GM12878 (cell line): ENCODE measurements around the gene PYGB. TPM values are rescaled to one million over a fixed set of nuclear protein-coding genes. Genes with fewer than 3 reads are reported as not detected.

ENCODE experiments used
- ATF7 ChIP-seq: fragments of 450-650 bp; IDR thresholded peaks from 2 replicates; pipeline ENCODE4 v1.6.1; 2016; ENCODE audit warnings: low read depth, mild to moderate bottlenecking
- MTA2 ChIP-seq: fragments of 450-650 bp; IDR thresholded peaks from 2 replicates; pipeline ENCODE4 v1.6.1; 2016; ENCODE audit warnings: low read depth, mild to moderate bottlenecking, moderate library complexity
- RELA ChIP-seq: fragments of 450-650 bp; IDR thresholded peaks from 2 replicates; pipeline ENCODE4 v1.8.0; 2014; ENCODE audit warnings: borderline replicate concordance; ENCODE audit not compliant: partially characterized antibody
- SIX5 ChIP-seq: IDR thresholded peaks from 2 replicates; pipeline ENCODE4 v1.6.1; 2011; ENCODE audit warnings: mild to moderate bottlenecking, low read depth, low read length, moderate library complexity; ENCODE audit not compliant: severe bottlenecking
- TAF1 ChIP-seq: IDR thresholded peaks from 2 replicates; pipeline ENCODE4 v1.6.1; 2011; ENCODE audit warnings: mild to moderate bottlenecking, low read depth, low read length, borderline replicate concordance
- TCF12 ChIP-seq: IDR thresholded peaks from 2 replicates; pipeline ENCODE4 v1.6.1; 2011; ENCODE audit warnings: low read depth, mild to moderate bottlenecking, low read length
- polyA plus RNA-seq, 11 experiments: library from polyadenylated mRNA; depleted of rRNA in 4 of 11; unstranded in 6 of 11; stranded (reverse) in 5 of 11; fragments of >200 nt; fragmentation: Nextera tagmentation in 4 of 11; fragmentation: Illumina TruSeq in 1 of 11; extraction: Ambion mirVana in 4 of 11; extraction: Trizol in 1 of 11; gene quantifications; 1 replicate in 1 of 11; 2 replicates in 10 of 11; pipeline versions ENCODE4 v1.2.1 to v1.2.3, GENCODE V29; 2011 to 2016; ENCODE audit warnings: inconsistent platforms in 2 of 11, missing spikeins in 2 of 11, low read depth in 1 of 11
- total RNA-seq, 4 experiments: library from RNA; depleted of rRNA in 3 of 4; stranded (reverse); fragments of >200 nt in 3 of 4; fragmentation: Illumina TruSeq in 1 of 4; extraction: Trizol in 1 of 4; gene quantifications; 2 replicates each; pipeline versions ENCODE4 v1.2.1 to v1.2.3, GENCODE V29; 2013 to 2021
- TF ChIP-seq, protein P1 (sequence below): fragments of 150-350 bp; IDR thresholded peaks from 2 replicates; pipeline ENCODE4 v1.6.1; 2014; ENCODE audit warnings: mild to moderate bottlenecking, low read depth, low read length
- TF ChIP-seq, protein P2 (sequence below): fragments of 450-650 bp; IDR thresholded peaks from 2 replicates; pipeline ENCODE4 v1.6.1; 2018; ENCODE audit warnings: mild to moderate bottlenecking, low read depth, moderate library complexity; ENCODE audit not compliant: partially characterized antibody

Gene PYGB
- total and polyA plus RNA-seq, 10 of the 15 experiments (the other 5 are each of a cell fraction or from before 2014, with no cell fraction given) = 0.34 to 33.5 (median 21.8) TPM

DNA sequence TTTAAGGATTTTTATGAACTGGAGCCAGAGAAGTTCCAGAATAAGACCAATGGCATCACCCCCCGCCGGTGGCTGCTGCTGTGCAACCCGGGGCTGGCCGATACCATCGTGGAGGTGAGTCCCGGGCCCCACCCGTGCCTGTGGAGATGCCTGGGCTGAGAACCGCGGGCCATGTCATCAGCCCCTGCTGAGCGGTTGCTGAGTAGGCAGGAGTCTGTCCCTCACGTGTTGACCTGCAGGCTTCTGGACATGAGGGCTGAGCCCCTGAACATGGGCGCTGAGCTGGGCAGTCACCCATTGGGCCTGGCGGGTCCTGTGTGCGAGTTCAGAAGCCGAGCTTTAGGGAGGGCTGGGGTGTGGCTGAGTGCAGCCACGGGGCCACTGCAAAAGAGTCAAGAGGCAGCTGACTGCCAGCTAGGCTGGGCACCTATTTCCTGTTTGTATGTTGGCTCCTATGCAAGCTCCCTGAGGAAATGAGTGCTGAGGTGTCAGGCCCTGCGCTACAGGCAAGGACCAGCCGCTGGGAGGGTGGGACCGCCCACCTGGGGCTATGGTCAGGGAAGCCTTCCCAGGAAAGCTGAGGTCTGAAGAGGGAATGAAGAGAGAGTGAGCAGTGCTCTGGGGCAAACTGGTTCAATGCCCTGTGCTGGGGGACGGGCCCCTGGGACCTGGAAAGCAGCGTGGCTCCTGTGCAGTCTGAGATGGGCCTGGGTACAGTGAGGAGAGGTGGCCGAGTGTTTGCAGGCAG, 34.3 kb downstream of the PYGB start (continued):
- TF ChIP-seq ATF7 (no peak), MTA2 (no peak), TCF12 (no peak), RELA (no peak), SIX5 (no peak), TAF1 (no peak)
- TF ChIP-seq, protein P1, sequence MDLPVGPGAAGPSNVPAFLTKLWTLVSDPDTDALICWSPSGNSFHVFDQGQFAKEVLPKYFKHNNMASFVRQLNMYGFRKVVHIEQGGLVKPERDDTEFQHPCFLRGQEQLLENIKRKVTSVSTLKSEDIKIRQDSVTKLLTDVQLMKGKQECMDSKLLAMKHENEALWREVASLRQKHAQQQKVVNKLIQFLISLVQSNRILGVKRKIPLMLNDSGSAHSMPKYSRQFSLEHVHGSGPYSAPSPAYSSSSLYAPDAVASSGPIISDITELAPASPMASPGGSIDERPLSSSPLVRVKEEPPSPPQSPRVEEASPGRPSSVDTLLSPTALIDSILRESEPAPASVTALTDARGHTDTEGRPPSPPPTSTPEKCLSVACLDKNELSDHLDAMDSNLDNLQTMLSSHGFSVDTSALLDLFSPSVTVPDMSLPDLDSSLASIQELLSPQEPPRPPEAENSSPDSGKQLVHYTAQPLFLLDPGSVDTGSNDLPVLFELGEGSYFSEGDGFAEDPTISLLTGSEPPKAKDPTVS = no peak
- TF ChIP-seq, protein P2, sequence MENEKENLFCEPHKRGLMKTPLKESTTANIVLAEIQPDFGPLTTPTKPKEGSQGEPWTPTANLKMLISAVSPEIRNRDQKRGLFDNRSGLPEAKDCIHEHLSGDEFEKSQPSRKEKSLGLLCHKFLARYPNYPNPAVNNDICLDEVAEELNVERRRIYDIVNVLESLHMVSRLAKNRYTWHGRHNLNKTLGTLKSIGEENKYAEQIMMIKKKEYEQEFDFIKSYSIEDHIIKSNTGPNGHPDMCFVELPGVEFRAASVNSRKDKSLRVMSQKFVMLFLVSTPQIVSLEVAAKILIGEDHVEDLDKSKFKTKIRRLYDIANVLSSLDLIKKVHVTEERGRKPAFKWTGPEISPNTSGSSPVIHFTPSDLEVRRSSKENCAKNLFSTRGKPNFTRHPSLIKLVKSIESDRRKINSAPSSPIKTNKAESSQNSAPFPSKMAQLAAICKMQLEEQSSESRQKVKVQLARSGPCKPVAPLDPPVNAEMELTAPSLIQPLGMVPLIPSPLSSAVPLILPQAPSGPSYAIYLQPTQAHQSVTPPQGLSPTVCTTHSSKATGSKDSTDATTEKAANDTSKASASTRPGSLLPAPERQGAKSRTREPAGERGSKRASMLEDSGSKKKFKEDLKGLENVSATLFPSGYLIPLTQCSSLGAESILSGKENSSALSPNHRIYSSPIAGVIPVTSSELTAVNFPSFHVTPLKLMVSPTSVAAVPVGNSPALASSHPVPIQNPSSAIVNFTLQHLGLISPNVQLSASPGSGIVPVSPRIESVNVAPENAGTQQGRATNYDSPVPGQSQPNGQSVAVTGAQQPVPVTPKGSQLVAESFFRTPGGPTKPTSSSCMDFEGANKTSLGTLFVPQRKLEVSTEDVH = no peak
